RWPE2 (cell line): ENCODE data around the gene TEDC1.
A peak's percentile ranks its signal among the peaks of the same experiment; 100 is the strongest.

Experiments
- ATAC-seq: fragments of 200-7000 bp; cut with Tn5 transposase; 3 replicates; pipeline ENCODE4 v1.9.1; 2021; ENCODE audit warnings: low read depth
- DNase-seq: peaks from one replicate; pipeline ENCODE4 v3.0.0-alpha.2; 2020; ENCODE audit warnings: low spot score
- H3K27ac ChIP-seq: fragments of 450-650 bp; 2 replicates; pipeline ENCODE4 v1.5.1; 2017; ENCODE audit warnings: mild to moderate bottlenecking; ENCODE audit not compliant: poor library complexity, severe bottlenecking
- H3K27me3 ChIP-seq: fragments of 250-450 bp; sonication (Bioruptor Pico); 2 replicates; pipeline ENCODE4 v1.5.1; 2021; ENCODE audit warnings: mild to moderate bottlenecking, moderate library complexity; ENCODE audit not compliant: insufficient read depth, poor library complexity, severe bottlenecking
- H3K36me3 ChIP-seq: fragments of 250-450 bp; sonication (Bioruptor Pico); 2 replicates; pipeline ENCODE4 v1.5.1; 2020; ENCODE audit warnings: low read depth, mild to moderate bottlenecking, moderate library complexity
- H3K4me1 ChIP-seq: fragments of 250-450 bp; sonication (Bioruptor Pico); 2 replicates; pipeline ENCODE4 v1.5.1; 2021; ENCODE audit warnings: mild to moderate bottlenecking, moderate library complexity; ENCODE audit not compliant: insufficient read depth, poor library complexity, severe bottlenecking
- H3K4me3 ChIP-seq: fragments of 250-450 bp; sonication (Bioruptor Pico); 2 replicates; pipeline ENCODE4 v1.5.1; 2021; ENCODE audit warnings: mild to moderate bottlenecking, moderate library complexity; ENCODE audit not compliant: severe bottlenecking
- H3K9me3 ChIP-seq: fragments of 250-450 bp; sonication (Bioruptor Pico); 2 replicates; pipeline ENCODE4 v1.5.1; 2021; ENCODE audit warnings: mild to moderate bottlenecking, moderate library complexity; ENCODE audit not compliant: severe bottlenecking
- CTCF ChIP-seq: fragments of 450-650 bp; IDR thresholded peaks from one replicate; pipeline ENCODE4 v1.5.1; 2017; ENCODE audit warnings: mild to moderate bottlenecking, moderate library complexity; ENCODE audit not compliant: poor library complexity, severe bottlenecking

TEDC1 gene

GRCh38 chr14:105492031-105492970 lies 1.3 kb downstream of the TEDC1 start:
- no peak for ATAC-seq
- Histone ChIP-seq H3K9me3 (no peaks in the 10 kb centered on the region), H3K27me3 (no peaks in the 10 kb centered on the region), H3K36me3 (peaks cover 11% of the 10 kb centered on the region), H3K4me1 (peaks cover 5% of the 10 kb centered on the region), H3K4me3 (peak overlapping the region; percentile 80), H3K27ac (peak overlapping the region; percentile 86)
- no peak for DNase-seq
- TF ChIP-seq CTCF, result no peak

- peaks cover 11% of the 10 kb centered on the region for H3K36me3 ChIP-seq
- no peaks in the 10 kb centered on the region for H3K27me3 ChIP-seq
- ATAC-seq (no peak), DNase-seq (no peak)
- no peak overlapping the region for H3K27ac ChIP-seq
- no peak overlapping the region for H3K4me3 ChIP-seq
- no peaks in the 10 kb centered on the region for H3K9me3 ChIP-seq
- peaks cover 5% of the 10 kb centered on the region for H3K4me1 ChIP-seq
- TF ChIP-seq CTCF, result no peak
Measured at GRCh38 chr14:105492971-105493871, 2.2 kb downstream of the TEDC1 start.

- Histone ChIP-seq H3K27ac (no peak overlapping the region), H3K27me3 (no peaks in the 10 kb centered on the region), H3K9me3 (no peaks in the 10 kb centered on the region), H3K4me3 (no peak overlapping the region), H3K4me1 (peaks cover 5% of the 10 kb centered on the region), H3K36me3 (peaks cover 11% of the 10 kb centered on the region)
- TF ChIP-seq CTCF, result no peak
- DNase-seq, result no peak
- ATAC-seq, result no peak
Measured at GRCh38 chr14:105493921-105494605, 3.0 kb downstream of the TEDC1 start.

- H3K27ac ChIP-seq, result no peak overlapping the region
- no peak for TF ChIP-seq CTCF
- ATAC-seq (no peak), DNase-seq (no peak)
- H3K36me3 ChIP-seq, result peaks cover 11% of the 10 kb centered on the region
- no peaks in the 10 kb centered on the region for H3K9me3 ChIP-seq
- H3K4me3 ChIP-seq, result no peak overlapping the region
- H3K4me1 ChIP-seq, result no peaks in the 10 kb centered on the region
- no peaks in the 10 kb centered on the region for H3K27me3 ChIP-seq
Measured at GRCh38 chr14:105494606-105494929, 3.5 kb downstream of the TEDC1 start.
